GM10847 (cell line): ENCODE data around the gene DYSF.

Source experiments
- POLR2A ChIP-seq: IDR thresholded peaks from 2 replicates; pipeline ENCODE4 v1.6.1; 2011; ENCODE audit not compliant: insufficient read length; ENCODE audit errors: extremely low read depth

Gene DYSF

DNA sequence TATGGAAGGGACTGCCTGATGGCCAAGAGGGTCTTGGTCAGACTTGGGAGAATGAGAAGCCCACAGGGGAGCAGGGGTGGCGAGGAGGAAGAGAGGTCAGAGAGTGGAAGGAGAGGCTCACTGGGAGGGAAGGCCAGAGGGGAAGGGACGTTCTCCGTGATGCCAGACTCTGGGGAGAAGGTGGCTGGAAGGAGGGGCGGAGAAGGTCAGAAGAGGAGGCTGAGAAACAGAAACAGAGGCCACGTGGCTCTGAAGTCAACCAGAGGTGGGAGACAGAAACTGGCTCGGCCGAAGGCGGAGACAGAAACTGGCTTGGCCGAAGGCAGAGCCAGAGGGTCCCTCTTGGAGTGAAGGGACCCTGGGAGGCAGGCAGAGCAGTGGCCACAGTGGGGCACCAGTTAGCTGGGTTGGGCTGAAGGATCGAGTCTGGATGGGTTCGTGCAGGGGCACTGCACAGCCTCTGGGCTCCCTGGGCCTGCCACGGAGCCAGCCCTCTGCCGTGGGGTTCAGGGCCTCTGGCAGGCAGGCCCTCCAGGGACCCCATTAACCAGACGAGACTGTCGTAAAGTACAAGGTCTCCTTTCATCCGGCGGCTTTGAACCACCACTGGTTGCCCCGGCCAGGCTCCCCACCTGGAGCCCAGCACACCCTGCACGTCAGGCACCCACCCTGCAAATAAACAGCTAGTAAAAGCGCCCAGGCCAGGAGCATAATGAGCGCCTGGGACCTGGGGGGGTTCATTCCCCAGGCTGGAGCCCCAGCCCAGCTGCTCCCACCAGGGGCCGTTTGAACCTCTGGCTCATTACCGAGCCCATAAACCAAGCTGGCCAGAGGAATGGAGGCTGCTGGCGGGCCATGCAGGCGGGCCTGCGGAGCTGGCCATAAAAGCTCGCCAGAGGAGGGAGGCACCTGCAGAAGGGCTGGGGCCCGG lies 218.8 kb downstream of the DYSF start:
- no peak for TF ChIP-seq POLR2A

DNA sequence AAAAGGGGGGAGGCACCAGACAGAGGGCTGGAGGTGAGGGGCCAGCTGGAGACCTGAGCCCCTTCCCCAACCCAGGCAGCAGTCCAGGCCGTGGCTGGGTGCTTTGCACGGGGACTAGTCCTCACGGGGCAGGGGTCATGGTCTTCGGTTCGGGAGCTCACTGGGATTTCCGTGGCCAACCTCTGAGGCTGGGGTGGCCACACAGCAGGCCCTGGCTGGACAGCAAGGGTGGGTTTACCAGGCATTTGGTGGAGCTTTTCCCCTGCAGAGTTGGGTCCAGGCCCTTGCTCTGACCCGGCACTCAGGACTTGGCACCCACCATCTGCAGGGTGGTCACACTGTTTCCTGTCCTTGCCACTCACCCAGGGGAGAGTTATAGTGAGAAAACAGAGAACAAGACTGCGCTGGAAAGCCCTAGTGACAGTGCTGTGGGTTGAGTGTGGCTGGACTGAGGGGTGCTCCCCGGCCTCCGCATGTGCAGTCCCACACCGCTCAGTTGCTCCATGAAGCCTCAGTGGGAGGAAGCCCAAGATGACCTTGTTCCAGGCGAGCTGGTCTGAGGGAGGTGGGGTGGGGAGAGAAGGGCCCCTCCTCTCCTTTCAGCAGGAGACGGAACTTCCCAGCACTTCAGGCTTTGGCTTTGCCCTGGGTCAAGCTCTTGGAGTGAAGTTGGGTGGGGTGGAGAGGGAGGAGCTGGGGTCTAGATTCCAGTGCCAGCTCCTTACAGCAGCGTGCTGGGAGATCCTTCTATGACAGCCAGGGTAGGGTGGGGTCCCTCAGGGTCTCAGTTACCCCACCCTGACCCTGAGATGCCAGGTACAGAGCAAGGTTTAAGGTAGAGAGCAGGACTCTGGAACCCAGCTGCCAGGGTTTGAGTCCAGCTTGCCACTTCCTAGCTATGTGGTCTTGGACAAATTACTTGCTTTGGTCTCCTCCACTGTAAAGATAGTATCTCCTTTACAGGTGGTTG lies 219.8 kb downstream of the DYSF start:
- TF ChIP-seq POLR2A, result no peak

DNA sequence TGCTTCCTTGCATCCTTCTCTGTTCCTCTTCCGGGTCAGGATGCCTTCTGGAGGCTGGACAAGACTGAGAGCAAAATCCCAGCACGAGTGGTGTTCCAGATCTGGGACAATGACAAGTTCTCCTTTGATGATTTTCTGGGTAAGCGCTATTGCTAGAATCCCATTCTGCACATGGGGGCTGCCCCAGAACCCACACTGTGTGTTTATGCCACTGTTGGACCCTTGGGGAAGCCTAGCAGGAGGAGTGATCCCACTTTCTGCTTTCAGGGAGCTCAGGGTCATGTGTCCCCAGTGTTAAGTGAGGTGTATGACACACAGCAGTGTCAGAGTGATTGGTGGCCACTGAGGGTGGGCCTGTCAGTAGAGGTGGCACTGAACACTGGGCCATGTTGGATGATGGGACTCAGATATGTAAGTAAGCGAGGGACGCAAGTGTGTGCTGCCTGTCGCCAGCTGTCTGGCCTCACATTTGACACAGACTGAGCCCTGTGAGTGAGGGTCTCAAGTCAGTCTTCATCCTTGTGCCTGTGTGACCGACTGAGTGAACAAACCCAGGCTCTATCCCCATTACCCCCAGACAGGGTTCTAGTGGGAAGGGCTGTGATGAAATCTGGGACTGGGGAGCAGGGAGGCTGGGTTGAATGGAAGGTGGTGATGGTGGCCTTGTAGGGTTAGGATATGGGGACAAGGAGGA lies 220.9 kb downstream of the DYSF start:
- no peak for TF ChIP-seq POLR2A

DNA sequence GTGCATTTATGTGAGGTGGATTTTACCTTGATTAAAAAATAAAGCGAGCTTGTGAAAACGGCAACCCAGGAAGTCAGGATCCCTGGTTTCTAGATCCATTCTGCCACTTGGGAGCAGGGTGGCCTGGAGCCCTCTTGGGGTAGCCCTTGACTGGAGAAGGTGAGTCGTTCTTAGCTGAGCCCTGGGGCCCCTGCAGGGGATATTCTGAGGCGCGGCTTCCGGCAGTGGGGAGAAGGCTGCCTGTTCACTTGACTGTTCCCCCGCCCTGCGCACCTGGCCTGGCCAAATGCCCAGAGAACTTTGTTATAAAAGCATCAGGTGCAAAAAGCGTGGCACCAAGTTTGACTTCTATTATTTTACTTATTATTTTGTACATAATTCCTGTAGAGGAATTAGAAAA lies 221.9 kb downstream of the DYSF start:
- no peak for TF ChIP-seq POLR2A

DNA sequence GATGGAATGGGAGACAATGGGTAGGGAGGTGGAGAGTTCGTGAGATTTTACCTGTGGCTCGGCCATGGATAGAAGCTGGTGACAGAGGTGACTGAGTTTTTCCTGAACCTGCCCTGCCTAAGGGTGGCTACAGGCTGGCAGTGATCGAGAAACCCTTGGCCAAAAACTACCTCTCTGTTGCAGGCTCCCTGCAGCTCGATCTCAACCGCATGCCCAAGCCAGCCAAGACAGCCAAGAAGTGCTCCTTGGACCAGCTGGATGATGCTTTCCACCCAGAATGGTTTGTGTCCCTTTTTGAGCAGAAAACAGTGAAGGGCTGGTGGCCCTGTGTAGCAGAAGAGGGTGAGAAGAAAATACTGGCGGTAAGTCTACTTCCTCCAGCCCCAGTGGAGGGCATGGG lies 225.5 kb downstream of the DYSF start:
- TF ChIP-seq POLR2A, result no peak

DNA sequence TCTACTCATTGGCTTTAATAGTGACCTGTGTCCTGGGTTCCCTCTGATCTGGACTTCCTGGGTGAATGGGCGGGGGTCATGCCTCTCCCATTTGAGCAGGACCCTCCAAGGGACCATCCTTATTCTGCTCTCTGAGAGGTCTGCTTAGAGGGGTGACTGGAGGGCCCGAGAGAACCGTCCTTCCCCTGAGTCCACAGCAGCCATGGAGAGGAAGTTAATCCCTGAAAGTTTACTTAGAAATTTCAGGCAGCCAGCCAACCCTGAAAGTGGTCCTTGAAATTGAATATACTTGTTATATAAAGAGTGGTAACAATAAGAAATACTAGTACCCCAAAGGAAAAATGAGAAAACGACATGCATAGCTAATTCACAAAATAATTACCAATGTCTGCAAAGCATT lies 226.1 kb downstream of the DYSF start:
- no peak for TF ChIP-seq POLR2A

DNA sequence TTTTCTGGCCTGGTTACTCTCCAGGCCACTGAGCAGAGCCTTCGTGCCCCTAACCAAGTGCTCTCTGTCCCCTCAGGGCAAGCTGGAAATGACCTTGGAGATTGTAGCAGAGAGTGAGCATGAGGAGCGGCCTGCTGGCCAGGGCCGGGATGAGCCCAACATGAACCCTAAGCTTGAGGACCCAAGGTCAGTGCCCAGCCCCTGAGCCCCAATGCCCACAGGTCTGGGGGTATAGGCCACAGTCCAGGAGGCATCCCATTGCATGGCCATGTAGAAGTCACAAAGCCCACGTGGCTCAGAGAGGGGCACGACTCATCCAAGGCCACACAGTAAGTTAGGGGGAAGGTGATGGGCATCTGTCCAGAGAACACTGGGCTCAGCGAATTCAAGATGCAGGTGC lies 227.6 kb downstream of the DYSF start:
- TF ChIP-seq POLR2A, result no peak

DNA sequence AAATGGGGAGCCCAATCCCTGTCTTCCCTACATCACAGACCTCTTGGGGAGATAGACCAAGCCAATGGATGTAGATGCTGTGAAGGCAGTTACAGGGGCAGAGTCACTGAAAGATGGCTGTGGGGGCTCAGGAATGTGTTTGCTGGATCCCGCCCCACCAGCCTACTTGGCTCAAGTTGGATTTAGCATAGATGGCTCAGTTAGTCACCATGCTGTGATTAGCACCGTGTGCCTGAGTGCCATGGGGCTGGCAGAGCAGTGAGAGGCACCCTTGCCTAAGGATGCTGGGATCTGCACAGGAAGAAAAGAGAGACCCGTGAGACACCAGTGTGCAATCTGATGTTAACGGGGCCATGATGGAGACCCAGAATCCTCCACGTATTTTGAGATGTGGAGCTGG lies 228.3 kb downstream of the DYSF start:
- no peak for TF ChIP-seq POLR2A

DNA sequence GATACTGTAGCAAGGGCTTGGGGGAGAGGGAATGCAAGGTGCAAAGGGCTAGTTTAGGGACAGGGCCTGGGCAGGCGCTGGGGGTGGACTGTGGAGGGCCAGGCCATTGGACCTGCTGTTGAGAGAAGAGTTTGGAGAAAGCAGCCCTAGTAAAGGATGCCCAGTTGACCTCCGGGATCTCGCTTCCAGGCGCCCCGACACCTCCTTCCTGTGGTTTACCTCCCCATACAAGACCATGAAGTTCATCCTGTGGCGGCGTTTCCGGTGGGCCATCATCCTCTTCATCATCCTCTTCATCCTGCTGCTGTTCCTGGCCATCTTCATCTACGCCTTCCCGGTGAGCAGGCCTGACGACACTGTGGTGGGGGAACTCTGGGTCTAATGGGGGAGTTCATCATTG lies 229.0 kb downstream of the DYSF start:
- no peak for TF ChIP-seq POLR2A

DNA sequence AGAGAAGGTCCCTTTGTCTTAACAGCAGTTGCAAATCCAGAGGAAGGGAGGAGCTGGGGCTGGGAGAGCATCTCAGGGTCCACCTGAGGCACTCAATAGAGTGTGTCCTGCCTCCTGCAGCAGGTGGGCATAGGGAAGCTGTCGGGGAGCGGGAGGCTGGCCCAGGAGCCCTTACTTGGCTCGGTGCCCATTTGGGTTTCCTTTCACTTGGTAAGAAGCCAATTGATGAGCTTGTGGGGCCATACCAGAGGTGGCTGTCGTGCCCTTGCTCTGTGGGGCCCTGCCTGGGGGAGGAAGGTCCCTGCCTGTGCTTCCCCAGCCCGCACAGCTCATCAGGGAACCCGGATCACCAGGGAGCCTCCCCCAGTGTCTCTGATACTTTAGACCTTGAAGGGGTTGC lies 229.7 kb downstream of the DYSF start:
- TF ChIP-seq POLR2A, result no peak

DNA sequence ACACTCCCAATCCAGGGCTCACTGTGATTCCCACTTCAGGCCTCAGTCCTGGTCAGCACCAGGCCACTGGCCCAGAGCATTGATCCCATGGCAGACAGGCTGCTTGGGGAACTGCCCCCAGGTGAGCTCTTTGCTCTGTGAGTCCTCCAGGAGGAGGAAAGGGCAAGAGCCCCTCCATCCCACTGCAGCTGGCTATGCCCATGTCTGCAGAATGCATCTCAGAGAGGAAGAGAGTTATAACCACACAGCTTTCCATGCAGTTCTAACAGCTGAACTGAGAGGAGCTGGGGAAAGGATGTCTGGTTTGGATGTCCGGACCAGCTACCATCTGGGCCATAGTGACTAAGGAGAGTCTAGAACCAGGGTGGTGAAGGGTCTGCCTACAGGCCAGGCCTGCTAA lies 230.3 kb downstream of the DYSF start:
- no peak for TF ChIP-seq POLR2A

DNA sequence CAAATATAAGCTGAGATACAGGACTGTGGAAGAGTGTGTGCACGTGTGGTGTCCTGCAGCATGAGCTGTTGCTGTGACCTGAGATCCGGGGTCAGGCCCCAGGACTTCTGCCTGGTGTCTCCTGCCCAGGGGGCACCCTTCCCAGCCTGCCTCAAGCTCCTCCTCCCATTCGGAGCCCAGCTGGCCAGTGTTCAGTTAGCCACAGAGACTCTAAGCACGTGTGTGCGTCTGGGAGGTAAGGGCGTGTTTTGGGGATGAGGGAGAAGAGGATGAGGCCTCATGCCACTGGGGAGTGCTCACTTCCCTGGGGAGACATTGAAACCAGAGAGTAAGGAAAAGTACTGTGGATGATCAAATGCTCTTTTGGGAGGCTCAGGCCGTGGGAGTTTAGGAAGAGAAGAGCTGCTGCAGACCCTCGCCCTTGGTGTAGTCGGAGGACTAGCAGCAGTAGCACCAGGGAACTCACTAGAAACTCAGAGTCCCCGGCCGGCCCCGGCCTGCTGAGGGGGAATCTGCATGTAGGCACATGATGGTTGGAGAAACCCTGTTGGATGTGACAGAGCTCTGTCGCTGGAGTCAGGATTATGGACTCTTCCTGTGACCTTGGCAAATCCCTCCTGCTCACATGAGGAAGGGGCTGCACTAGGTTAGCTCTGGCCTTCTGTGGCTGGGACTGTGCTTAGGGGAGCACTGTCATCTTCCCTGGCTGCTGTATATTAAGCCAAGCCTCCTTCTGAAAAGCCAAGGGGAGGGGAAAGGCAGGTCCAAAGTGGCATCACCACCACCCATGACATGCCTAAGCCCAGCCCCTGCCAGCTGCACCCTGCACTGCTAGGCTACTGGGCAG lies 231.1 kb downstream of the DYSF start:
- no peak for TF ChIP-seq POLR2A

DNA sequence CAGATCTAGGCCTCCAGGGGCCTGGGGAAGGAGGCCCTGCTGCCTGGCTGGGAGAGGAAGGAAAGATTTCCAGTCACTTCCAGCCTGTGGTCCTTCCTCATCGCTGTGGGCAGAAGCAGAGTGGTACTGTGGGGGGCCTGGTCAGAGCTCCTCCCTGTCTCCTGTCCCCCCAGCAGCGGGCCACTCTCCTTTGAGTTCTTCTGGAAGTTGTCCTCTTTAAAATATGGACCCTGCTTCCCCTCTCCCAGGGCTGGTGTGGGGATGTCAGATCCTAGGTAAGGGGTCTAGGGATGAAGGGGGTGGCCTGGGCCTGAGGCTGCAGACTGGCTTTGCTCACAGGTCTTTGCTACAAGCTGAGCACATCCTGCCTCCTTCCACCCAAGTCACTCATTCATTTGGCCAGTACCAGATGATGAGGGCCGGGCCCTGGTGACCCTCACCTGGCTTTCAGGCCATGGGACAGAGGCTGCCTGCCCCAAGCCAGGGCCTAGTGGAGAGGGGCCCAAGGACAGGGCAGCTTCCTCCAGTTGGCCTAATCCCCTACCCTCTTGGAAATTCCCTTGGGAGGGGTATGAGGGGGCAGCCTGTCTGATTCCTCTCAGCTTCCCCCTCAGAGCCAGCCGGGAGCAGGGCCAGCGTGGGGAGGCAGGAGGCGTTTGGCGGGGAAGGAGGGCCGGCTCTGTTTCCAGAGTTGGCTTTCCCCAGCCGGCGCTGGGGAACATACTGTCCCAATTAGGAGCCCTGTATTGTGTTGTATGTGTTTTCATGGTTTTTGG lies 231.9 kb downstream of the DYSF start:
- TF ChIP-seq POLR2A, result no peak
